Measurements from ENCODE around the gene TMEFF2.

DNA sequence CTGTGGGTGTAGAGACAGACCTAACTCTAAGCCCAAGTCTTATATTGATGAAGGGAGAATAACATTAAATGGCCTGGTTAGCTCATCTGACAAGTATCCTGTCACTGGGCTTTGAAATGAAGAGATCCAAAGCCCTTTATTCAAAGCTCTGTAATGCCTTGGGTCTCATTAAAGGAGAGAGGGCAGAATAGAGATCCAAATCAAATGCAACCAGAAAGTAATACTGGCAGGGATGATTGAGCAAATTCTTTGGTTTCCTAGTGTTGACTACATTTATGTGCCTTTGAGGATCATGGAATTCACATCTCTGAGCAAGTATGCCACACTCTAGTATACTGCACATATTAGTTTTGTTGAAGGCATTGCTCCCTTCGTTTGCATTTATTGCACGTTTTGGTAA, 200.0 kb downstream of the TMEFF2 start:
- TF ChIP-seq, protein P1, sequence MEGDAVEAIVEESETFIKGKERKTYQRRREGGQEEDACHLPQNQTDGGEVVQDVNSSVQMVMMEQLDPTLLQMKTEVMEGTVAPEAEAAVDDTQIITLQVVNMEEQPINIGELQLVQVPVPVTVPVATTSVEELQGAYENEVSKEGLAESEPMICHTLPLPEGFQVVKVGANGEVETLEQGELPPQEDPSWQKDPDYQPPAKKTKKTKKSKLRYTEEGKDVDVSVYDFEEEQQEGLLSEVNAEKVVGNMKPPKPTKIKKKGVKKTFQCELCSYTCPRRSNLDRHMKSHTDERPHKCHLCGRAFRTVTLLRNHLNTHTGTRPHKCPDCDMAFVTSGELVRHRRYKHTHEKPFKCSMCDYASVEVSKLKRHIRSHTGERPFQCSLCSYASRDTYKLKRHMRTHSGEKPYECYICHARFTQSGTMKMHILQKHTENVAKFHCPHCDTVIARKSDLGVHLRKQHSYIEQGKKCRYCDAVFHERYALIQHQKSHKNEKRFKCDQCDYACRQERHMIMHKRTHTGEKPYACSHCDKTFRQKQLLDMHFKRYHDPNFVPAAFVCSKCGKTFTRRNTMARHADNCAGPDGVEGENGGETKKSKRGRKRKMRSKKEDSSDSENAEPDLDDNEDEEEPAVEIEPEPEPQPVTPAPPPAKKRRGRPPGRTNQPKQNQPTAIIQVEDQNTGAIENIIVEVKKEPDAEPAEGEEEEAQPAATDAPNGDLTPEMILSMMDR (conservative IDR thresholded peaks at IDR 0.05; ENCODE audit: low read length), result no peak
- no peak for TF ChIP-seq EZH2phosphoT487 (IDR thresholded peaks at IDR 0.05; ENCODE audit: borderline replicate concordance)

Measured in Loucy (cell line).